ENCODE measurements around the gene CALML5. TPM values are rescaled to one million over a fixed set of nuclear protein-coding genes. Genes with fewer than 3 reads are reported as not detected.
A peak's percentile ranks its signal among the peaks of the same experiment; 100 is the strongest.

Gene CALML5
- total and polyA plus RNA-seq, 4 donors: not detected

DNA sequence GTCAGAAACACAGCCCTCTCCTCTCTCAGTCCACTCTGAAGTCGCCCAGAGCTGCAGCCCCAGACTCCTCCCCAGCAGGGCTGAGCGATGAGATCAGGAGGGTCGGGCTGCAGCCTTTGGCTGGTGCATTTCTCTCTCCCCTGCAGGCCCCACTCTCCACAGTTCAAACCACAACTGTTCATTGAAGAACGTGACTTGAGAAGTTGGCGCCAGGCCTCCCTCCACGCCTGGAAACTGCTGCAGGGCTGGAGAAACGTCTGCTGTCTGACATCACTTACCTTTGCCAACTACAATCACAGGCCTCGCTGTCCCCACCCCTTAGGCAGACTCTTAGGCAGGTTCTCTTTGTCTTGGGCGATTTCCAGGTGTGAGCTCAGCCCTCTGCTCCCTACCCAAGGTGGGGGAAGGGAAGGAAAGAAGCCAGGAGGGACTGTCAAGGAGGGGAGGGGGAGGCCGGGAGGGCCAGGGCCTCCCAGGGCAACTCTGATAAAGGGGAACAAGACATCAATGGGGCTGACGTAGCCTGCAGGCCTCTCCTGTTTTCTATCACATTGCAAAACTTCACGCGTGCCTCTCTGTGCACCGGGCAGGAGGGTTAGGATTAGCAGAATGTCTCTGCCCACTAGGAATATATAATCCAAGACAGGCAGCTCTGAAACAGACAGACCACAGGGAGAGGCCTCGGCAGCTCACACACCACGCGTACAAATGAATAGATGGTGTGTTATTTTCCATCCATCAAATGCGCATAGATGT, 32.7 kb downstream of the CALML5 start:
- no peak overlapping the region for H3K4me3 ChIP-seq (ENCODE audit: low read length in 2 of 2)
- no peaks in the 10 kb centered on the region for H3K27me3 ChIP-seq (ENCODE audit: control insufficient read depth in 1 of 2, insufficient read depth in 2 of 2, low read length in 1 of 2)
- no peaks in the 10 kb centered on the region for H3K9me3 ChIP-seq (ENCODE audit: control insufficient read depth, low read length)
- 16 to 21% methylated on average over 18 of the region's 18 CpGs for WGBS, 2 donors
- intact Hi-C loops (cut with DNase I): loop anchor here in 1 of 2 donors (5.0 kb wide), 1 partner anchor 66 kb away; no protein-coding TSS in a partner anchor
- H3K36me3 ChIP-seq (ENCODE audit: control insufficient read depth in 1 of 2, insufficient read depth in 2 of 2, low read length in 1 of 2): no peaks in the 10 kb centered on the region
- peak; percentile 51 for ATAC-seq (ENCODE audit: low FRiP score)
- H3K4me1 ChIP-seq (ENCODE audit: control insufficient read depth in 1 of 2, insufficient read depth in 2 of 2, low read length in 2 of 2): no peaks in the 10 kb centered on the region
- no peak for DNase-seq
- peak overlapping the region; percentile 22 to 53 for H3K27ac ChIP-seq (ENCODE audit: low read depth in 1 of 2, low read length in 2 of 2)

DNA sequence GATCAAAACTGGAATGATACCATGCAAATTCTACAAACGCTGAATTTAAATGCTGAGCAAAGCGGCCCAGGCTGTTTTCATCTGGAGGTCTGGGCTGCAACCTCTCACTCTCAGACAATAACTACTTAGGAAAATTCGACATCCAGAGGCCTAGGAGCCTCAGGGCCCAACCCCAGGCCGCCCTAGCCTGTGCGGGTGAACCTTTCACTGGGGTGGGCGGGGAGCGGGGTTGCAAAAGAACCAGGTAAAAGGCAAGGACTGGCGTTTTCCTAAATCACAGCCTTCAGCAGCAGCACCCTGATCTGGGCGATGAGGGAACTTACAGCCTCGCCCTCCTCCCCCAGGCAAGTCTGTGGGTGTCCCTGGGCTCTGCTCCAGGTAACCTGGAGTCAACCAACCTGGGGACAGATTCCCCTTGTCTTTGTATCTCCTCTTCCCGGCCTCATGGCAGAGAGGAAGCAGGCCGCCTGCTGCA, 33.4 kb downstream of the CALML5 start:
- Histone ChIP-seq H3K4me1 (ENCODE audit: control insufficient read depth in 1 of 2, insufficient read depth in 2 of 2, low read length in 2 of 2) (no peaks in the 10 kb centered on the region), H3K27me3 (ENCODE audit: control insufficient read depth in 1 of 2, insufficient read depth in 2 of 2, low read length in 1 of 2) (no peaks in the 10 kb centered on the region), H3K27ac (ENCODE audit: low read depth in 1 of 2, low read length in 2 of 2) (peak overlapping the region in 1 of 2 donors; percentile 19), H3K4me3 (ENCODE audit: low read length in 2 of 2) (no peak overlapping the region), H3K36me3 (ENCODE audit: control insufficient read depth in 1 of 2, insufficient read depth in 2 of 2, low read length in 1 of 2) (no peaks in the 10 kb centered on the region), H3K9me3 (ENCODE audit: control insufficient read depth, low read length) (no peaks in the 10 kb centered on the region)
- ATAC-seq (ENCODE audit: low FRiP score) (no peak), DNase-seq (no peak)
- intact Hi-C loops (cut with DNase I): loop anchor here in 1 of 2 donors (5.0 kb wide), 1 partner anchor 66 kb away; no protein-coding TSS in a partner anchor
- 46 to 48% methylated on average over 12 of the region's 12 CpGs for WGBS, 2 donors

DNA sequence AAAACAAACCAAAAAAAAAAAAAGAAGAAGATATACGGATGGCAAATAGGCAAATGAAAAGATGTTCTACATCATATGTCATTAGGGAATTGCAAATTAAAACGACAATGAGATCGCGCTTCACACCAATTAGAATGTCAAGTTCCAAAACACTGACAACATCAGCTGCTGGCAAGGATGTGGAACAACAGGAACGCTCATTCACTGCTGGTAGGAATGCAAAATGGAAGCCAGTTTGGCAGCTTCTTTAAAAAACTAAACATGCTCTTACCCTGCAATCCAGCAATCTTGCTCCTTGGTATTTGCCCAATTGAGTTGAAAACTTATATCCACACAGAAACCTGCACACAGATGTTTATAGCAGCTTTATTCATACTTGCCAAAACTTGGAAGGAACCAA, 34.8 kb downstream of the CALML5 start:
- Histone ChIP-seq H3K4me1 (ENCODE audit: control insufficient read depth in 1 of 2, insufficient read depth in 2 of 2, low read length in 2 of 2) (no peaks in the 10 kb centered on the region), H3K4me3 (ENCODE audit: low read length in 2 of 2) (no peak overlapping the region), H3K9me3 (ENCODE audit: control insufficient read depth, low read length) (no peaks in the 10 kb centered on the region), H3K27ac (ENCODE audit: low read depth in 1 of 2, low read length in 2 of 2) (no peak overlapping the region), H3K36me3 (ENCODE audit: control insufficient read depth in 1 of 2, insufficient read depth in 2 of 2, low read length in 1 of 2) (peaks cover 0 to 3% of the 10 kb centered on the region in 2 donors), H3K27me3 (ENCODE audit: control insufficient read depth in 1 of 2, insufficient read depth in 2 of 2, low read length in 1 of 2) (no peaks in the 10 kb centered on the region)
- intact Hi-C loops (cut with DNase I): loop anchor here (5.0 kb wide), 2 partner anchors 68 to 158 kb away; no protein-coding TSS in a partner anchor
- no peak for ATAC-seq (ENCODE audit: low FRiP score)
- 20 to 29% methylated on average over 5 of the region's 5 CpGs for WGBS, 2 donors
- DNase-seq: no peak

DNA sequence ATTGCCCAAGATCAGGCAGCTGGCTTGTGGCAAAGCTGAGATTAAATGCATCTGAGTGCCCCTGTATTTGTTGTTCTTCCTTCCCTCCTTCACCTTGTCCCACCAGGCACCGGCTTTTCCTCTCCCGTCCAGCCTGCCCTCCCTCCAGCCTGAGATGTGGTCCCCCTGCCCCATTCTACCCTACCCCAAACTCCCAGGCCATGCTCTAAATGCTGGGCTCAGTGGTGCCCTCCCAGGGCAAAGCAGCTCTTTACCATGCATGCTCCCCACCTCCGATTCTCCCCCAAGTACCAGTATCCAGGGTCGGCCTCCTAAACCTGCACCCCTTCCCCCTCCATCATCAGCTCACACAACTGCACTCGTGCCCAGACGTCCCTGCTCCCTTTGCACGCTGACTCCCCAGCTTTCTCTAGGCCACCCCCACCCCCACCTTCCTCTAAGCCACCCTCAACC, 36.5 kb downstream of the CALML5 start:
- no peaks in the 10 kb centered on the region for H3K4me1 ChIP-seq (ENCODE audit: control insufficient read depth in 1 of 2, insufficient read depth in 2 of 2, low read length in 2 of 2)

DNA sequence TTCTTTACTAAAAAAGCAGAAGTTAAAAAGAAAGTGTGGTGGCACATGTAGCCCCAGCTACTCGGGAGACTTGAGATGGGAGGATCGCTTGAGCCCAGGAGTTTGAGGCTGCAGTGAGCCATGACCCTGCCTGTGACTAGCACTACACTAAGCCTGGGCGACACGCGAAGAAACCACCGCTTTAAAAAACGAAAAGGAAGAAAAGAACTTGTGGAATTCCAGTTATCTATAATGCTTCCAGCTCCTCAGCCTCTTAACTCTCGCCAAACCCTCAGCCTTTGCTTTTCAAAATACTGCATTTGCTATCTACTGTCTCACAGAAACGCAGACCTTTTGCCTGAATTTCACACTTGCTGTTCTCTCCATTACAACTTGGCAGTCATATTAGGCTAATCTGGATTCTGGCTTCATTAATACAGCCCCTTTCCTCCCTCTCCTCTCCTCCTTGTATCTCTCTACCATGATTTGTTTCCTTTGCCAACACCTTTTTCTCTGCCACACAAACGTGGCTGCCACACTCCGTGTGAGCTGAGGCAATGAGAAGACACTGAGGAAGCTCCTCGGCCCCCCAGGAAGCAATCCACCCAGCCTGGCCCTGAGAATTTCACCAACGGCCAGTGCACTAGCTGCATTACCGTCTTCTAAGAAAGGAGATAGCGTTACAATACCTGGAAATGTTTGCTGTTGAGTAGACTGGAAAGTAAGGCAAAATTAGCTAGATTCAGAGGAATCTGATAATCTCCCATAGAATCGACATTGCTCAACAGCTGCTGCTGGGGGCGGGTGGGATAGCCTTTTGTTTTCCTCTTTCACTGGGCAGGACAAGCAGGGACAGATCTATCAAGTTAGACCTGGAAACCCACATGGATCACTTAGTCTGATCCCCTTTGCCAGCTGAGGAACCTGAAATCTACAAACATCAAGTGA, 37.2 kb downstream of the CALML5 start:
- H3K27ac ChIP-seq (ENCODE audit: low read depth in 1 of 2, low read length in 2 of 2): no peak overlapping the region
- WGBS, 2 donors: 35 to 47% methylated on average over 17 of the region's 17 CpGs
- no peaks in the 10 kb centered on the region for H3K4me1 ChIP-seq (ENCODE audit: control insufficient read depth in 1 of 2, insufficient read depth in 2 of 2, low read length in 2 of 2)
- ATAC-seq (ENCODE audit: low FRiP score) (no peak), DNase-seq (no peak)
- no peaks in the 10 kb centered on the region for H3K9me3 ChIP-seq (ENCODE audit: control insufficient read depth, low read length)
- H3K36me3 ChIP-seq (ENCODE audit: control insufficient read depth in 1 of 2, insufficient read depth in 2 of 2, low read length in 1 of 2): peaks cover 0 to 3% of the 10 kb centered on the region in 2 donors
- H3K27me3 ChIP-seq (ENCODE audit: control insufficient read depth in 1 of 2, insufficient read depth in 2 of 2, low read length in 1 of 2): no peaks in the 10 kb centered on the region
- intact Hi-C loops (cut with DNase I): loop anchor here (5.0 kb wide), 2 partner anchors 70 to 160 kb away; no protein-coding TSS in a partner anchor
- H3K4me3 ChIP-seq (ENCODE audit: low read length in 2 of 2): no peak overlapping the region

More for the DNA sequence above, 36.5 kb downstream of the CALML5 start:
- no peak overlapping the region for H3K4me3 ChIP-seq (ENCODE audit: low read length in 2 of 2)
- no peaks in the 10 kb centered on the region for H3K27me3 ChIP-seq (ENCODE audit: control insufficient read depth in 1 of 2, insufficient read depth in 2 of 2, low read length in 1 of 2)
- H3K9me3 ChIP-seq (ENCODE audit: control insufficient read depth, low read length): no peaks in the 10 kb centered on the region
- DNase-seq (no peak), ATAC-seq (ENCODE audit: low FRiP score) (no peak)
- WGBS, 2 donors: 91 to 95% methylated on average over 6 to 7 of the region's 7 CpGs
- H3K36me3 ChIP-seq (ENCODE audit: control insufficient read depth in 1 of 2, insufficient read depth in 2 of 2, low read length in 1 of 2): peaks cover 0 to 3% of the 10 kb centered on the region in 2 donors
- intact Hi-C loops (cut with DNase I): loop anchor here (5.0 kb wide), 2 partner anchors 69 to 159 kb away; no protein-coding TSS in a partner anchor
- no peak overlapping the region for H3K27ac ChIP-seq (ENCODE audit: low read depth in 1 of 2, low read length in 2 of 2)

DNA sequence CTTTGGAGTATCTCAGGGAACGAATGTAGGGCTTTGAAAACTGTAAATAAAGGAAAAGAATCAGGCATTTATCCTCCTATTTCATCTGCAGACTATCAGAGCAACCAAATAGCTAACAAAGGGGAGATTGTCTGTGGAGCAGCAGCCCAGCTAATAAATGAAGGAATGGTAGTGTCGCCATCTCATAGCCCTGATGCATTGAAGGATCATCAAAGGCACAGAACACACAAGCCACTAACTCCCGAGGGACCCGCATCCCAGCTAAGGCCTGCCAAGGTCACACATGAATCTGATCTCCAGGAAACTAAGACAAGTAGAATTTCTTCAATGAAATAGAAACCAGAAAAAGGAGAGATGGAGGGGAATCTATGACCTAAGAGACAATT, 38.2 kb downstream of the CALML5 start:
- 79 to 84% methylated on average over 4 of the region's 4 CpGs for WGBS, 2 donors

DNA sequence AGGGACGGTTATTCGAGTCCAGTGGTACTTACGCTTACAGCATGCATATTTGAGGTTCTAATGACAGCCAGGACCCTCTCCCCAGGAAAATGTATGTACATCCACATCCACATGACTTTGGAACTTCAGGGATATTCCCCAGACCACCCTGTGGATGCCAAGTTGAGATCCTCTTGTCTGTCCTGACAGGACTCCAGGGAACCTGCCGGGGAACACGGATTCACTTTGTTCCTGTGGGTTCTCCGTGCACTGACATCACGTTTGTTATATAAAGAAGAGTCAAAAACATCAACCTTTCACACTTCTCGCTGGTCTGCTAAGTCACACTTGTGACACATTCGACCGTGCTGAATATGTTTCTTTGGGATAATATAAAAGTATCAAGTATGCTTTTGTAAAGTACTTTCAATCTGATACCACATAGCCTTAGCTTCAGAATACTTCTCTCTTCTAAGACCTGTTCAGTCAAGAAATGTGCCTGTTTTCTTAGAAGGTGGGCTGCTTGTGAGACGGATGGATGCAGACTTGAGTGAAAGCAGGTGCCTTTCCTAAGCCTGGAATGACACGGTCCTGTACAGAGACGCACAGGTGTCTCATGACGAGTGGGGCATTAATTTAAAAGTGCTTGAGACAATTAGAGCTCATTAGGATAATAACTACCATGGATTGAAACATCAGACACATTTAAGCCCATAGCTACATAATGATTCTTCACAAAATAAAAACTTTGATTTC, 38.7 kb downstream of the CALML5 start:
- Histone ChIP-seq H3K9me3 (ENCODE audit: control insufficient read depth, low read length) (no peaks in the 10 kb centered on the region), H3K4me1 (ENCODE audit: control insufficient read depth in 1 of 2, insufficient read depth in 2 of 2, low read length in 2 of 2) (no peaks in the 10 kb centered on the region), H3K27ac (ENCODE audit: low read depth in 1 of 2, low read length in 2 of 2) (no peak overlapping the region), H3K27me3 (ENCODE audit: control insufficient read depth in 1 of 2, insufficient read depth in 2 of 2, low read length in 1 of 2) (no peaks in the 10 kb centered on the region), H3K4me3 (ENCODE audit: low read length in 2 of 2) (no peak overlapping the region), H3K36me3 (ENCODE audit: control insufficient read depth in 1 of 2, insufficient read depth in 2 of 2, low read length in 1 of 2) (peaks cover 3% of the 10 kb centered on the region in 2 donors)
- DNase-seq: no peak
- 74 to 79% methylated on average over 14 of the region's 14 CpGs for WGBS, 2 donors
- peak; percentile 17 for ATAC-seq (ENCODE audit: low FRiP score)
- intact Hi-C loops (cut with DNase I): loop anchor here (5.0 kb wide), 2 partner anchors 72 to 162 kb away; no protein-coding TSS in a partner anchor

More for the DNA sequence above, 38.2 kb downstream of the CALML5 start:
- Histone ChIP-seq H3K27me3 (ENCODE audit: control insufficient read depth in 1 of 2, insufficient read depth in 2 of 2, low read length in 1 of 2) (no peaks in the 10 kb centered on the region), H3K36me3 (ENCODE audit: control insufficient read depth in 1 of 2, insufficient read depth in 2 of 2, low read length in 1 of 2) (peaks cover 3% of the 10 kb centered on the region in 2 donors), H3K4me1 (ENCODE audit: control insufficient read depth in 1 of 2, insufficient read depth in 2 of 2, low read length in 2 of 2) (no peaks in the 10 kb centered on the region), H3K4me3 (ENCODE audit: low read length in 2 of 2) (no peak overlapping the region), H3K9me3 (ENCODE audit: control insufficient read depth, low read length) (no peaks in the 10 kb centered on the region), H3K27ac (ENCODE audit: low read depth in 1 of 2, low read length in 2 of 2) (no peak overlapping the region)
- ATAC-seq (ENCODE audit: low FRiP score) (no peak), DNase-seq (no peak)
- intact Hi-C loops (cut with DNase I): loop anchor here (5.0 kb wide), 2 partner anchors 71 to 161 kb away; no protein-coding TSS in a partner anchor
